Duodenal mucosa (tissue), 2 donors: ENCODE measurements around the gene PLEKHA4.
A peak's percentile ranks its signal among the peaks of the same experiment; 100 is the strongest.
"Not testable (repeated sequence)": the region's sequence is repeated elsewhere in the genome, so short reads cannot be mapped to it uniquely, and the experiment has no call there.

Experiments used
- H3K27ac ChIP-seq: one replicate; pipeline ENCODE4 v1.7.0; 2013; ENCODE audit warnings: low read depth, low read length
- H3K27me3 ChIP-seq, 2 donors: one replicate each; pipeline ENCODE4 v1.7.0; 2013; ENCODE audit warnings: low read length in 2 of 2, control low read depth in 1 of 2; ENCODE audit not compliant: insufficient read depth in 2 of 2, control insufficient read depth in 1 of 2
- H3K36me3 ChIP-seq, 2 donors: one replicate each; pipeline ENCODE4 v1.7.0; 2013; ENCODE audit warnings: low read length in 2 of 2, control low read depth in 1 of 2; ENCODE audit not compliant: insufficient read depth in 2 of 2, control insufficient read depth in 1 of 2
- H3K4me1 ChIP-seq, 2 donors: one replicate each; pipeline ENCODE4 v1.7.0; 2013; ENCODE audit warnings: low read length in 2 of 2, control low read depth in 1 of 2; ENCODE audit not compliant: insufficient read depth in 2 of 2, control insufficient read depth in 1 of 2
- H3K4me3 ChIP-seq, 2 donors: one replicate each; pipeline ENCODE4 v1.7.0; 2013; ENCODE audit warnings: low read length in 2 of 2, low read depth in 1 of 2
- H3K9ac ChIP-seq, 2 donors: one replicate each; pipeline ENCODE4 v1.7.0; 2013; ENCODE audit warnings: low read length in 2 of 2, low read depth in 1 of 2
- H3K9me3 ChIP-seq, 2 donors: one replicate each; pipeline ENCODE4 v1.7.0; 2013; ENCODE audit warnings: low read length in 2 of 2, control low read depth in 1 of 2; ENCODE audit not compliant: control insufficient read depth in 1 of 2

Gene PLEKHA4

GRCh38 chr19:48905664-48906063 lies 37.2 kb upstream of the PLEKHA4 start:
- peaks cover 20 to 47% of the 10 kb centered on the region in 2 donors for H3K36me3 ChIP-seq
- H3K4me1 ChIP-seq = peaks cover 20 to 21% of the 10 kb centered on the region in 2 donors
- no peak overlapping the region for H3K27ac ChIP-seq

GRCh38 chr19:48903788-48904187 lies 35.4 kb upstream of the PLEKHA4 start:
- Histone ChIP-seq H3K36me3 (peaks cover 16 to 35% of the 10 kb centered on the region in 2 donors), H3K4me1 (peaks cover 18 to 21% of the 10 kb centered on the region in 2 donors)
- not testable (repeated sequence) for H3K4me3 ChIP-seq

More at GRCh38 chr19:48905664-48906063, 37.2 kb upstream of the PLEKHA4 start:
- no peak overlapping the region for H3K4me3 ChIP-seq
- H3K27me3 ChIP-seq = no peaks in the 10 kb centered on the region
- no peaks in the 10 kb centered on the region for H3K9me3 ChIP-seq
- no peak overlapping the region for H3K9ac ChIP-seq

GRCh38 chr19:48902291-48902690 lies 33.9 kb upstream of the PLEKHA4 start:
- Histone ChIP-seq H3K4me1 (peaks cover 8 to 15% of the 10 kb centered on the region in 2 donors), H3K36me3 (peaks cover 12 to 26% of the 10 kb centered on the region in 2 donors)
- H3K9me3 ChIP-seq, H3K27me3 ChIP-seq, H3K4me3 ChIP-seq, H3K9ac ChIP-seq, H3K27ac ChIP-seq: not testable (repeated sequence)

More at GRCh38 chr19:48903788-48904187, 35.4 kb upstream of the PLEKHA4 start:
- not testable (repeated sequence) for H3K9ac ChIP-seq, H3K27me3 ChIP-seq, H3K9me3 ChIP-seq, H3K27ac ChIP-seq

GRCh38 chr19:48900477-48901406 lies 32.3 kb upstream of the PLEKHA4 start:
- H3K27ac ChIP-seq = peak overlapping the region; percentile 82
- H3K9me3 ChIP-seq = no peaks in the 10 kb centered on the region
- peak overlapping the region; percentile 94 to 98 for H3K9ac ChIP-seq
- peaks cover 8 to 15% of the 10 kb centered on the region in 2 donors for H3K4me1 ChIP-seq
- no peaks in the 10 kb centered on the region for H3K27me3 ChIP-seq
- peaks cover 12 to 21% of the 10 kb centered on the region in 2 donors for H3K36me3 ChIP-seq
- peak overlapping the region; percentile 87 to 94 for H3K4me3 ChIP-seq

GRCh38 chr19:48899781-48900476 lies 31.5 kb upstream of the PLEKHA4 start, which contains the start of gene NUCB1:
Gene NUCB1 (plus strand): TSS chr19:48900312. CDS start chr19:48900797, 485 bp downstream.
- peaks cover 8 to 15% of the 10 kb centered on the region in 2 donors for H3K4me1 ChIP-seq
- H3K27me3 ChIP-seq = no peaks in the 10 kb centered on the region
- peak within 1 kb of the TSS; percentile 82 for H3K27ac ChIP-seq
- H3K4me3 ChIP-seq = peak within 1 kb of the TSS; percentile 87 to 94
- H3K9ac ChIP-seq = peak within 1 kb of the TSS; percentile 94 to 98
- peaks cover 4 to 13% of the 10 kb centered on the region in 2 donors for H3K36me3 ChIP-seq
- no peaks in the 10 kb centered on the region for H3K9me3 ChIP-seq

GRCh38 chr19:48899386-48899749 lies 31.0 kb upstream of the PLEKHA4 start:
- H3K36me3 ChIP-seq, H3K9me3 ChIP-seq, H3K9ac ChIP-seq, H3K27me3 ChIP-seq, H3K27ac ChIP-seq: not testable (repeated sequence)
- Histone ChIP-seq H3K4me1 (peaks cover 8 to 15% of the 10 kb centered on the region in 2 donors), H3K4me3 (peak overlapping the region in 1 of 2 donors; percentile 94)

GRCh38 chr19:48897181-48897580 lies 28.8 kb upstream of the PLEKHA4 start:
- Histone ChIP-seq H3K9me3 (no peaks in the 10 kb centered on the region), H3K36me3 (peaks cover 0 to 4% of the 10 kb centered on the region in 2 donors), H3K27ac (no peak overlapping the region), H3K9ac (no peak overlapping the region), H3K27me3 (no peaks in the 10 kb centered on the region), H3K4me1 (peaks cover 8 to 15% of the 10 kb centered on the region in 2 donors), H3K4me3 (no peak overlapping the region)

- Histone ChIP-seq H3K4me1 (peaks cover 1 to 7% of the 10 kb centered on the region in 2 donors), H3K9ac (no peak overlapping the region), H3K36me3 (no peaks in the 10 kb centered on the region), H3K27ac (no peak overlapping the region), H3K9me3 (no peaks in the 10 kb centered on the region), H3K4me3 (peak overlapping the region in 1 of 2 donors; percentile 1), H3K27me3 (no peaks in the 10 kb centered on the region)
Measured at GRCh38 chr19:48896191-48896720, 27.8 kb upstream of the PLEKHA4 start.

- Histone ChIP-seq H3K4me3 (no peak overlapping the region), H3K27me3 (no peaks in the 10 kb centered on the region), H3K27ac (no peak overlapping the region), H3K4me1 (no peaks in the 10 kb centered on the region), H3K9ac (no peak overlapping the region), H3K36me3 (no peaks in the 10 kb centered on the region), H3K9me3 (no peaks in the 10 kb centered on the region)
Measured at GRCh38 chr19:48895226-48895625, 26.8 kb upstream of the PLEKHA4 start.

GRCh38 chr19:48890551-48890950 lies 22.1 kb upstream of the PLEKHA4 start:
- H3K9ac ChIP-seq = no peak overlapping the region
- H3K9me3 ChIP-seq = no peaks in the 10 kb centered on the region
- no peaks in the 10 kb centered on the region for H3K27me3 ChIP-seq
- H3K36me3 ChIP-seq = no peaks in the 10 kb centered on the region
- no peak overlapping the region for H3K4me3 ChIP-seq
- H3K4me1 ChIP-seq = no peaks in the 10 kb centered on the region
- no peak overlapping the region for H3K27ac ChIP-seq
